ENCODE results near the gene FKBP2.

DNA sequence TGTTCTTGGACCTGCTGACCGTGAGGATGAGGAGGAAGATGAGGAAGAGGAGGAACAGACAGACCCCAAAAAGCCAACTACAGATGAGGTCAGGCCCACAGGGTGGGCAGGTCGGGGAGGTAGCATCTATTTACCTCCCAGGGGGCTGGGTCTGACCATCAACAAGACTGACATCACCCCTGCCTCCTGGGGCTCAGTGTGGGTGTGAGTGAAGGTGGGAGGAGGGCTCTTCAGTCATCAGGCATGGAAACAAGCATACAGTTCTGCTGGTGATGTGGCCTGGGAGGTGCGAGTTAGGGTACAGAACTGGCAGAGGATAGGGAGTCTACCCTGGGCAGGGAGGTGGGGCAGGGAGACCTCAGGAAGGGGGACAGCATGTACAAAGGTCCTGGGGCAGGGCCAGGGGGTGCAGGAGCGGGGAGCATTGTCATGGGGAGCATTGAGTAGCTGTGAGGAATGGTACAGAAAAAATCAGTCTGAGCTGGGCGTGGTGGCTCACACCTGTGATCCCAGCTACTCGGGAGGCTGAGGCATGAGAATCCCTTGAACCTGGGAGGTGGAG is 19.3 kb downstream of the FKBP2 start:
- TF ChIP-seq, protein P1, sequence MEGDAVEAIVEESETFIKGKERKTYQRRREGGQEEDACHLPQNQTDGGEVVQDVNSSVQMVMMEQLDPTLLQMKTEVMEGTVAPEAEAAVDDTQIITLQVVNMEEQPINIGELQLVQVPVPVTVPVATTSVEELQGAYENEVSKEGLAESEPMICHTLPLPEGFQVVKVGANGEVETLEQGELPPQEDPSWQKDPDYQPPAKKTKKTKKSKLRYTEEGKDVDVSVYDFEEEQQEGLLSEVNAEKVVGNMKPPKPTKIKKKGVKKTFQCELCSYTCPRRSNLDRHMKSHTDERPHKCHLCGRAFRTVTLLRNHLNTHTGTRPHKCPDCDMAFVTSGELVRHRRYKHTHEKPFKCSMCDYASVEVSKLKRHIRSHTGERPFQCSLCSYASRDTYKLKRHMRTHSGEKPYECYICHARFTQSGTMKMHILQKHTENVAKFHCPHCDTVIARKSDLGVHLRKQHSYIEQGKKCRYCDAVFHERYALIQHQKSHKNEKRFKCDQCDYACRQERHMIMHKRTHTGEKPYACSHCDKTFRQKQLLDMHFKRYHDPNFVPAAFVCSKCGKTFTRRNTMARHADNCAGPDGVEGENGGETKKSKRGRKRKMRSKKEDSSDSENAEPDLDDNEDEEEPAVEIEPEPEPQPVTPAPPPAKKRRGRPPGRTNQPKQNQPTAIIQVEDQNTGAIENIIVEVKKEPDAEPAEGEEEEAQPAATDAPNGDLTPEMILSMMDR (IDR thresholded peaks at IDR 0.05), result no peak
- no peak for TF ChIP-seq POLR2A (IDR thresholded peaks at IDR 0.05)
